CD4-positive, alpha-beta T cell treated with Interferon gamma for 1 hour (primary cell): ENCODE measurements around the gene SGF29.
"Not testable (repeated sequence)": the region's sequence is repeated elsewhere in the genome, so short reads cannot be mapped to it uniquely, and the experiment has no call there.

ENCODE experiments used
- DNase-seq: peaks from one replicate; pipeline ENCODE4 v3.0.0-alpha.2; 2020

Gene SGF29

GRCh38 chr16:28534542-28535373 lies 19.0 kb upstream of the SGF29 start:
- peak; percentile 67 for DNase-seq

- DNase-seq: no peak
Measured at GRCh38 chr16:28537076-28537475, 16.6 kb upstream of the SGF29 start.

GRCh38 chr16:28537964-28538732 lies 15.6 kb upstream of the SGF29 start:
- DNase-seq: no peak

GRCh38 chr16:28538733-28539596 lies 14.8 kb upstream of the SGF29 start, which contains the start of gene NUPR1:
NUPR1 (minus strand) TSS chr16:28538974; CDS start chr16:28538907, 67 bp downstream.
- no peak for DNase-seq

GRCh38 chr16:28540346-28540745 lies 13.4 kb upstream of the SGF29 start:
- DNase-seq: no peak

- no peak for DNase-seq
Measured at GRCh38 chr16:28542646-28543045, 11.1 kb upstream of the SGF29 start.

GRCh38 chr16:28543072-28543471 lies 10.6 kb upstream of the SGF29 start:
- peak; percentile 46 for DNase-seq

GRCh38 chr16:28544998-28545397 lies 8.7 kb upstream of the SGF29 start:
- DNase-seq: no peak

- DNase-seq: not testable (repeated sequence)
Measured at GRCh38 chr16:28545964-28546363, 7.8 kb upstream of the SGF29 start.

- DNase-seq: no peak
Measured at GRCh38 chr16:28546626-28547025, 7.1 kb upstream of the SGF29 start.

GRCh38 chr16:28548306-28548802 lies 5.4 kb upstream of the SGF29 start:
- no peak for DNase-seq

- no peak for DNase-seq
Measured at GRCh38 chr16:28549301-28549899, 4.3 kb upstream of the SGF29 start.

- DNase-seq: no peak
Measured at GRCh38 chr16:28554634-28555423, 1.1 kb downstream of the SGF29 start.

GRCh38 chr16:28555561-28555960 lies 1.8 kb downstream of the SGF29 start:
- no peak for DNase-seq

- DNase-seq: no peak
Measured at GRCh38 chr16:28556914-28557320, 3.2 kb downstream of the SGF29 start.

GRCh38 chr16:28558456-28558855 lies 4.7 kb downstream of the SGF29 start:
- no peak for DNase-seq

GRCh38 chr16:28561557-28562187 lies 8.0 kb downstream of the SGF29 start:
- DNase-seq: no peak

- DNase-seq: no peak
Measured at GRCh38 chr16:28562199-28562598, 8.5 kb downstream of the SGF29 start.

- no peak for DNase-seq
Measured at GRCh38 chr16:28563218-28563617, 9.5 kb downstream of the SGF29 start.

- not testable (repeated sequence) for DNase-seq
Measured at GRCh38 chr16:28566233-28566925, 12.7 kb downstream of the SGF29 start.
